Measurements from ENCODE around the gene TGFB1I1.

DNA sequence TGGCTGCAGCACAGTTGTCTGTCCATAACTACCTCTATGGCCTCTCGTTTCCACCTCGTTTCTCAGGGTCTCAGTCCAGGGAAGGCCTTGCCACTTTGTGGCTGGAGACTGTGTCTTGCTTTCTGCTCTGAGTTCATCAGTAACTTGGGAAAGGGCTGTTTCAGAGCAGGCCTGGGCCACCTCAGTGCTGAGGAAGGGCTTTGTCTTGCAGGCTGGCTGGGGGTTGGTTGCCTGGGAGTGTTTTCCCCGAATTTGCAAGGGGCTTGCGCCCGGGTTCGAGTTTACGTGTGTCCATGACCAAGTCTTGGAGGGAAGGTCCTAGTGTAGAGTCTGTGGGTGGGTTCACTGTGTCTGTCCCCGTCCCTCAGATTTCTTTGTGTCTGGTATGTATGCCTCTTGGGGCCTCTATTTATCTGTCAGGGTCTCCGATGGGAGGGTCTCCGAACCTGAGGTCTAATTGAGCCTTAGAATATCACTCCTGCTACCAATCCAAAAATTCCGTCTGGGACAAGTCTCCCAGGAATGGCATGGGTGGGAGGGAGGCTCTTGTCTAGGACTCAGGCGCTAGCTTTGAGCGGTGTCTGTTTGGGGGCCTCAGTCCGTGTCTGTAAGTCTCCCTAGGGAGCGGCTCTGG lies 594 bp upstream of the TGFB1I1 start:
- TF ChIP-seq, protein P1, sequence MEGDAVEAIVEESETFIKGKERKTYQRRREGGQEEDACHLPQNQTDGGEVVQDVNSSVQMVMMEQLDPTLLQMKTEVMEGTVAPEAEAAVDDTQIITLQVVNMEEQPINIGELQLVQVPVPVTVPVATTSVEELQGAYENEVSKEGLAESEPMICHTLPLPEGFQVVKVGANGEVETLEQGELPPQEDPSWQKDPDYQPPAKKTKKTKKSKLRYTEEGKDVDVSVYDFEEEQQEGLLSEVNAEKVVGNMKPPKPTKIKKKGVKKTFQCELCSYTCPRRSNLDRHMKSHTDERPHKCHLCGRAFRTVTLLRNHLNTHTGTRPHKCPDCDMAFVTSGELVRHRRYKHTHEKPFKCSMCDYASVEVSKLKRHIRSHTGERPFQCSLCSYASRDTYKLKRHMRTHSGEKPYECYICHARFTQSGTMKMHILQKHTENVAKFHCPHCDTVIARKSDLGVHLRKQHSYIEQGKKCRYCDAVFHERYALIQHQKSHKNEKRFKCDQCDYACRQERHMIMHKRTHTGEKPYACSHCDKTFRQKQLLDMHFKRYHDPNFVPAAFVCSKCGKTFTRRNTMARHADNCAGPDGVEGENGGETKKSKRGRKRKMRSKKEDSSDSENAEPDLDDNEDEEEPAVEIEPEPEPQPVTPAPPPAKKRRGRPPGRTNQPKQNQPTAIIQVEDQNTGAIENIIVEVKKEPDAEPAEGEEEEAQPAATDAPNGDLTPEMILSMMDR (conservative IDR thresholded peaks at IDR 0.05; ENCODE audit: low read depth, low read length) = no peak
- TF ChIP-seq FOS (IDR thresholded peaks at IDR 0.05; ENCODE audit: low read depth, low read length) (no peak), RFX5 (IDR thresholded peaks at IDR 0.05; ENCODE audit: low read depth, low read length) (no peak), BHLHE40 (IDR thresholded peaks at IDR 0.05; ENCODE audit: low read depth, low read length) (no peak), ELK1 (IDR thresholded peaks at IDR 0.05; ENCODE audit: borderline replicate concordance, low read depth, low read length) (no peak), CEBPB (IDR thresholded peaks at IDR 0.05; ENCODE audit: low read depth, low read length) (no peak), POLR2A (IDR thresholded peaks at IDR 0.05; ENCODE audit: low read depth, low read length) (no peak), NFE2L2 (IDR thresholded peaks at IDR 0.05; ENCODE audit: low read depth, low read length) (no peak), RCOR1 (IDR thresholded peaks at IDR 0.05; ENCODE audit: insufficient replicate concordance, low read length) (no peak), MXI1 (IDR thresholded peaks at IDR 0.05; ENCODE audit: borderline replicate concordance, low read depth, low read length) (no peak), CHD1 (IDR thresholded peaks at IDR 0.05; ENCODE audit: low read depth, low read length) (no peak)
